HUES64 (cell line): Measurements from ENCODE around the gene EIF1AD.
"Not testable (repeated sequence)": the region's sequence is repeated elsewhere in the genome, so short reads cannot be mapped to it uniquely, and the experiment has no call there.

Experiments
- H3K27ac ChIP-seq: 2 replicates; pipeline ENCODE4 v1.7.0; 2013; ENCODE audit warnings: low read depth, low read length, inconsistent platforms
- H3K27me3 ChIP-seq: 2 replicates; pipeline ENCODE4 v1.6.1; 2013; ENCODE audit warnings: mild to moderate bottlenecking, low read length; ENCODE audit not compliant: insufficient read depth
- H3K36me3 ChIP-seq: 2 replicates; pipeline ENCODE4 v1.6.1; 2013; ENCODE audit warnings: mild to moderate bottlenecking, low read length; ENCODE audit not compliant: insufficient read depth
- H3K4me1 ChIP-seq: 2 replicates; pipeline ENCODE4 v1.6.1; 2013; ENCODE audit warnings: mild to moderate bottlenecking, low read length, moderate library complexity; ENCODE audit not compliant: insufficient read depth
- H3K4me3 ChIP-seq: 2 replicates; pipeline ENCODE4 v1.5.1; 2013; ENCODE audit warnings: mild to moderate bottlenecking, low read length, moderate library complexity
- H3K9ac ChIP-seq: 2 replicates; pipeline ENCODE4 v1.6.1; 2013; ENCODE audit warnings: mild to moderate bottlenecking, low read depth, low read length
- H3K9me3 ChIP-seq: 2 replicates; pipeline ENCODE4 v1.6.1; 2013; ENCODE audit warnings: low read depth, low read length; ENCODE audit not compliant: insufficient read depth
- WGBS: fragments of 150-250, 120-280 bp; methylation state at CpG from one replicate; pipeline ENCODE4 v1.1.7; 2013; ENCODE audit warnings: missing lambda C conversion rate; 5-methylcytosine and 5-hydroxymethylcytosine counted together

Gene EIF1AD

GRCh38 chr11:66042227-66042995 is 40.5 kb upstream of the EIF1AD start:
- no peak overlapping the region for H3K27ac ChIP-seq
- 96% methylated on average over 81 of the region's 81 CpGs for WGBS
- H3K4me1 ChIP-seq = no peaks in the 10 kb centered on the region

GRCh38 chr11:66039765-66040164 is 37.8 kb upstream of the EIF1AD start:
- WGBS = 92% methylated on average over 3 of the region's 3 CpGs
- H3K9me3 ChIP-seq = no peaks in the 10 kb centered on the region
- H3K36me3 ChIP-seq = peaks cover 25% of the 10 kb centered on the region

More at GRCh38 chr11:66042227-66042995, 40.5 kb upstream of the EIF1AD start:
- Histone ChIP-seq H3K9ac (no peak overlapping the region), H3K4me3 (no peak overlapping the region), H3K36me3 (peaks cover 25% of the 10 kb centered on the region), H3K9me3 (no peaks in the 10 kb centered on the region), H3K27me3 (no peaks in the 10 kb centered on the region)

GRCh38 chr11:66037327-66037726 is 35.4 kb upstream of the EIF1AD start:
- Histone ChIP-seq H3K27ac (no peak overlapping the region), H3K9ac (no peak overlapping the region), H3K27me3 (no peaks in the 10 kb centered on the region), H3K9me3 (no peaks in the 10 kb centered on the region), H3K4me1 (no peaks in the 10 kb centered on the region), H3K4me3 (no peak overlapping the region), H3K36me3 (peaks cover 9% of the 10 kb centered on the region; the same call in 1 of the 2 replicates)
- WGBS = 96% methylated on average over 3 of the region's 3 CpGs

More at GRCh38 chr11:66039765-66040164, 37.8 kb upstream of the EIF1AD start:
- no peak overlapping the region for H3K4me3 ChIP-seq
- no peaks in the 10 kb centered on the region for H3K4me1 ChIP-seq
- no peaks in the 10 kb centered on the region for H3K27me3 ChIP-seq
- H3K27ac ChIP-seq = no peak overlapping the region
- no peak overlapping the region for H3K9ac ChIP-seq

GRCh38 chr11:66036334-66036710 is 34.4 kb upstream of the EIF1AD start:
- Histone ChIP-seq H3K27me3 (no peaks in the 10 kb centered on the region), H3K36me3 (no peaks in the 10 kb centered on the region), H3K27ac (no peak overlapping the region), H3K9ac (no peak overlapping the region), H3K4me3 (no peak overlapping the region), H3K4me1 (no peaks in the 10 kb centered on the region), H3K9me3 (no peaks in the 10 kb centered on the region)
- WGBS = 95% methylated on average over 5 of the region's 5 CpGs

GRCh38 chr11:66035653-66036333 is 33.8 kb upstream of the EIF1AD start:
- H3K27me3 ChIP-seq = no peaks in the 10 kb centered on the region
- no peak overlapping the region for H3K9ac ChIP-seq
- no peak overlapping the region for H3K27ac ChIP-seq
- H3K9me3 ChIP-seq = no peaks in the 10 kb centered on the region
- no peak overlapping the region for H3K4me3 ChIP-seq
- no peaks in the 10 kb centered on the region for H3K36me3 ChIP-seq
- H3K4me1 ChIP-seq = no peaks in the 10 kb centered on the region
- WGBS = 88% methylated on average over 9 of the region's 9 CpGs

GRCh38 chr11:66032957-66033735 is 31.2 kb upstream of the EIF1AD start:
- Histone ChIP-seq H3K9me3 (no peaks in the 10 kb centered on the region), H3K27me3 (no peaks in the 10 kb centered on the region), H3K9ac (no peak overlapping the region), H3K4me1 (no peaks in the 10 kb centered on the region), H3K4me3 (no peak overlapping the region), H3K36me3 (no peaks in the 10 kb centered on the region), H3K27ac (no peak overlapping the region)
- WGBS = 92% methylated on average over 6 of the region's 8 CpGs

- no peaks in the 10 kb centered on the region for H3K9me3 ChIP-seq
- no peaks in the 10 kb centered on the region for H3K4me1 ChIP-seq
- WGBS = 91% methylated on average over 18 of the region's 18 CpGs
- no peak within 1 kb of the TSS for H3K9ac ChIP-seq
- H3K27me3 ChIP-seq = peaks cover 15% of the 10 kb centered on the region
- H3K36me3 ChIP-seq = no peaks in the 10 kb centered on the region
- no peak within 1 kb of the TSS for H3K27ac ChIP-seq
- H3K4me3 ChIP-seq = no peak within 1 kb of the TSS
Observed at GRCh38 chr11:66026017-66026529, 24.1 kb upstream of the EIF1AD start, which contains the start of gene CATSPER1. Gene CATSPER1 (minus strand): TSS chr11:66026479. CDS start chr11:66026379, 100 bp downstream.

GRCh38 chr11:66023186-66023440 is 21.2 kb upstream of the EIF1AD start:
- not testable (repeated sequence) for H3K36me3 ChIP-seq, H3K27ac ChIP-seq, H3K9ac ChIP-seq, H3K9me3 ChIP-seq, H3K4me1 ChIP-seq, H3K4me3 ChIP-seq
- H3K27me3 ChIP-seq = peaks cover 15% of the 10 kb centered on the region
- 86% methylated on average over 5 of the region's 5 CpGs for WGBS

GRCh38 chr11:66022401-66023185 is 20.6 kb upstream of the EIF1AD start:
- Histone ChIP-seq H3K9me3 (no peaks in the 10 kb centered on the region), H3K27ac (no peak overlapping the region), H3K4me3 (peak overlapping the region; percentile 21; the same call in 1 of the 2 replicates), H3K4me1 (no peaks in the 10 kb centered on the region), H3K36me3 (no peaks in the 10 kb centered on the region), H3K27me3 (peaks cover 15% of the 10 kb centered on the region), H3K9ac (no peak overlapping the region)
- WGBS = 33% methylated on average over 46 of the region's 46 CpGs

GRCh38 chr11:66020618-66021357 is 18.8 kb upstream of the EIF1AD start:
- WGBS = 85% methylated on average over 23 of the region's 25 CpGs
- Histone ChIP-seq H3K4me1 (no peaks in the 10 kb centered on the region), H3K9me3 (no peaks in the 10 kb centered on the region), H3K4me3 (no peak overlapping the region), H3K9ac (no peak overlapping the region), H3K36me3 (no peaks in the 10 kb centered on the region), H3K27me3 (peaks cover 15% of the 10 kb centered on the region), H3K27ac (no peak overlapping the region)
